GM06990 (cell line): ENCODE data around the gene RNF11.

Experiments
- DNase-seq: peaks from one replicate; pipeline ENCODE4 v3.0.0-alpha.2; 2011; ENCODE audit not compliant: insufficient read length; ENCODE audit errors: extremely low read depth
- H3K27me3 ChIP-seq: replicated peaks from 2 replicates; pipeline ENCODE4 v1.6.0; 2011; ENCODE audit warnings: low read length; ENCODE audit not compliant: control insufficient read depth, insufficient read depth
- H3K36me3 ChIP-seq: 2 replicates; pipeline ENCODE4 v1.5.1; 2011; ENCODE audit warnings: low read length; ENCODE audit not compliant: control insufficient read depth, insufficient read depth
- H3K4me3 ChIP-seq: replicated peaks from 2 replicates; pipeline ENCODE4 v1.5.1; 2011; ENCODE audit warnings: low read depth, mild to moderate bottlenecking, control low read depth, low read length
- TF ChIP-seq, protein P1 (sequence below): IDR thresholded peaks from 2 replicates; pipeline ENCODE4 v1.5.1; 2011; ENCODE audit warnings: low read length, control low read depth, mild to moderate bottlenecking, inconsistent platforms; ENCODE audit not compliant: insufficient read depth, poor library complexity, severe bottlenecking

The RNF11 gene

DNA sequence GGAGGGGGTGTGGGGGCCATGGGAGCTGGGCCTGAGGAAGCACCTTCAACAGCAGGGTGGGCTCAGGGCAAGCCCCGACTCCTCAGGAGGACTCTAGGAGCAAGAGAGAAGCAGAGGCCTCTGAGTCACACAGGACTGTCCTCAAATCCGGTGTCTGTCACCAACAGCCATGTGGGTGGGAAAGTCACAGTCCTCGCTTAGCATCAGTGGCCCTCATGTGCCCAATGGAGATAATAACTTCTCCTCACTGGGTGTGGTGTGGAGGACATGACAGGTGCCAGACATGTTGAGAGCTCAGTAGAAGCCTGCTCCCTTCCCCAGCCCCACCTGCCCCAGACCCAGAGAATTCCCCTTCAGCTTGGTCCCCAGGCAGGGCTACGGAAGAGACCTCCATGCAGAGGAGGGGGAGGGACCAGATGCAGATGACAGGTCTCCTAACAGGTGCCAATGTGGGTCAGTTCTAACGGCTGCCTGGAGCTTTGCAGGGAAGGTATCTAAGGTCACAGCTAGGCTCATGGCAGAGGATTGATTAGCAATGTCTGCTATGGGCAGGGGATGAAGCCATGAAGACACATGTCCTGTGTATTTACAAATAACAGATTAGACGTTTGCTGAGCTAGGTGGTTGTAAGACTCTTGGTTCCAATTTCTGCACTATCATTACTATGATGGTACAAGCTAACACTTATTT, 64.1 kb downstream of the RNF11 start:
- Histone ChIP-seq H3K27me3 (no peaks in the 10 kb centered on the region), H3K4me3 (no peak overlapping the region)
- TF ChIP-seq, protein P1, sequence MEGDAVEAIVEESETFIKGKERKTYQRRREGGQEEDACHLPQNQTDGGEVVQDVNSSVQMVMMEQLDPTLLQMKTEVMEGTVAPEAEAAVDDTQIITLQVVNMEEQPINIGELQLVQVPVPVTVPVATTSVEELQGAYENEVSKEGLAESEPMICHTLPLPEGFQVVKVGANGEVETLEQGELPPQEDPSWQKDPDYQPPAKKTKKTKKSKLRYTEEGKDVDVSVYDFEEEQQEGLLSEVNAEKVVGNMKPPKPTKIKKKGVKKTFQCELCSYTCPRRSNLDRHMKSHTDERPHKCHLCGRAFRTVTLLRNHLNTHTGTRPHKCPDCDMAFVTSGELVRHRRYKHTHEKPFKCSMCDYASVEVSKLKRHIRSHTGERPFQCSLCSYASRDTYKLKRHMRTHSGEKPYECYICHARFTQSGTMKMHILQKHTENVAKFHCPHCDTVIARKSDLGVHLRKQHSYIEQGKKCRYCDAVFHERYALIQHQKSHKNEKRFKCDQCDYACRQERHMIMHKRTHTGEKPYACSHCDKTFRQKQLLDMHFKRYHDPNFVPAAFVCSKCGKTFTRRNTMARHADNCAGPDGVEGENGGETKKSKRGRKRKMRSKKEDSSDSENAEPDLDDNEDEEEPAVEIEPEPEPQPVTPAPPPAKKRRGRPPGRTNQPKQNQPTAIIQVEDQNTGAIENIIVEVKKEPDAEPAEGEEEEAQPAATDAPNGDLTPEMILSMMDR: no peak

DNA sequence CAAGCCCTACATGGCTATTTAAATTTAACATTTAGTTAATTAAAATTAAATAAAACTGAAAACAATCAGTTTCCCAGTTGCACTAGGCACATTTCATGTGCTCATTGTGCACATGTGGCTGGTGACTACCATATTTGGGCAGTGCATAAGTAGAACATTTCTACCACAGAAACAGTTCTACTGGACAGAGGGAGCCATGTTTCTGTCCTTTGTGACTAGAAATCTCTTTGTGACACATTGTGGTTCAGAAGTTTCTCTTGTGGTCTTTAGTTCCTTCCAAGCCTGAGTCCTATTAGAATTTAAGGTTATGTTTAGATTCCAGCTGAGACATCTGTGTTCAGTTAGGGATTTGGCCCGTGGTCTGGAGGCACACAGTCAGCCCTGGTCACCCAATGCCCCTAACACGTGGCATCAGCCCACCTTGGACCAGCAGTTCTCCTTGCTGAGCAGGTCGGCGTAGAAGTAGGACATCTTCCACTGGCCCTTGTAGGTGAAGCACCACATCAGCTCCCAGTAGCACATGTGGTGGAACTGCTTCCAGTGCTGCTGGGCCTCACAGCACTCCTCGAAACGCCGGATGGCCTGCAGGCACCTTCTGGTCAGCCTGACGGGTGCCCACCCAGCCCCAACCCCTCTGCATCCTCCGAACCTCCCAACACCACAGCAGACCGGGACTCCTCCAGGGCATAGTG, 65.2 kb downstream of the RNF11 start:
- no peak for DNase-seq
- Histone ChIP-seq H3K4me3 (no peak overlapping the region), H3K27me3 (no peaks in the 10 kb centered on the region), H3K36me3 (no peaks in the 10 kb centered on the region)
- TF ChIP-seq, protein P1: no peak

More for the DNA sequence above, 64.1 kb downstream of the RNF11 start:
- no peaks in the 10 kb centered on the region for H3K36me3 ChIP-seq
- no peak for DNase-seq

DNA sequence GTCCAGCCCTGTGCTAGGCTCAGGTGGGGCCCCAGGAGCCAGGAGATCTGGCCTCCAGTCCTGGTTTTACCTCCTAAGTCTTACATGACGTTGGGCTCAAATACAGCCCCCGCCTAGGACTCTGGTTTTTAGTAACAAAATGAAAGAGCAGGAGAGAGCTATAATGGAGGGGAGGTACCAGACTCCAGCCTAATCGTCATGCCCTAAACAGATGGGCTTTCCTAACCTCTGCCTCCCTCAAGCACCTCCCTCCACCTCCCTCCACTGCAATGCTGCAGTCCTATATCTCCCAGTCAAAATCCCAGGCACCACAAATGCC, 65.7 kb downstream of the RNF11 start:
- Histone ChIP-seq H3K36me3 (no peaks in the 10 kb centered on the region), H3K4me3 (no peak overlapping the region), H3K27me3 (no peaks in the 10 kb centered on the region)
- TF ChIP-seq, protein P1: no peak
- no peak for DNase-seq

DNA sequence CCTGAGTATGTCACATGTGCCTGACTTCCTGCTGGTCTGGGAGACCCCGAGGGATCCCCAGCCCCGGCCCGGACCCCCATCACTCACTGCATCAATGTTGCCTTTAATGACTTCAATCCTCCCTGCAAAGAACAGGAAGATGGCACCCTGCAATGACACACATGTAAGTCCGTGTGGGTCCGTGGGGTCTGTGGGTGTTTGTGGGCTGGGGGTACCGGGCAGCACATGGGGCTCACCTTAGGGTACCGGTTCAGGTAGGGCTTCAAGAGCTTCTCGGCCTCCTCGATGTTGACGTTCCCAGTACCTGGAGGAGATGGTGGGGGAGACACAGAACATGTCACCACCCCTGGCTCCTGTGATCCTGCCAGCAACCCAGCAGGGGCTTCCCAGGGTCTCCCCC, 66.2 kb downstream of the RNF11 start:
- TF ChIP-seq, protein P1: no peak
- DNase-seq: no peak
- no peaks in the 10 kb centered on the region for H3K27me3 ChIP-seq
- H3K36me3 ChIP-seq: no peaks in the 10 kb centered on the region
- H3K4me3 ChIP-seq: no peak overlapping the region

DNA sequence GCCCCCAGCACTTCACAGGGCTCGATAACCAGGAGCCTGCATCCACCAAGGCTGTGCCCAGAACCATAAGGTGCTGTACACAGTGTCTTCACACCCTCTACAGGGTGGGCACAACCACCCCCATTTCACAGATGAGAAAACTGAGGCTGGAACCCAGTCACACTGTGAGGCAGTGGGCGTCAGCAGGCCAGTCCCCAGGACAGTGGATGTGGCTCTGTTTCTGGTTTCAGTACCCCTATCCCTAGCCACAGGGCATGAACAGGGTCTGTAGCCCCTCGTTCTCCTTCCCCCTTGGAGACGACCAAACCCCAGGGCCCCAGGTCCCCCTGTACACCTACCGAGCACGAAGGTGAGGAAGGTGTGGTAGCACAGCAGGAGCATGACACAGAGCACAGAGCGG, 66.7 kb downstream of the RNF11 start:
- no peaks in the 10 kb centered on the region for H3K27me3 ChIP-seq
- DNase-seq: no peak
- H3K36me3 ChIP-seq: no peaks in the 10 kb centered on the region
- H3K4me3 ChIP-seq: no peak overlapping the region
- TF ChIP-seq, protein P1: no peak
